HG03442 (cell line): Measurements from ENCODE around the gene BCAR3.
"Not testable (repeated sequence)": the region's sequence is repeated elsewhere in the genome, so short reads cannot be mapped to it uniquely, and the experiment has no call there.

Experiments
- ATAC-seq: cut with Tn5 transposase; IDR thresholded peaks from one replicate; pipeline ENCODE4 v1.9.1; 2021; ENCODE audit warnings: mild to moderate bottlenecking, moderate library complexity; ENCODE audit not compliant: unreplicated experiment

Gene BCAR3

DNA sequence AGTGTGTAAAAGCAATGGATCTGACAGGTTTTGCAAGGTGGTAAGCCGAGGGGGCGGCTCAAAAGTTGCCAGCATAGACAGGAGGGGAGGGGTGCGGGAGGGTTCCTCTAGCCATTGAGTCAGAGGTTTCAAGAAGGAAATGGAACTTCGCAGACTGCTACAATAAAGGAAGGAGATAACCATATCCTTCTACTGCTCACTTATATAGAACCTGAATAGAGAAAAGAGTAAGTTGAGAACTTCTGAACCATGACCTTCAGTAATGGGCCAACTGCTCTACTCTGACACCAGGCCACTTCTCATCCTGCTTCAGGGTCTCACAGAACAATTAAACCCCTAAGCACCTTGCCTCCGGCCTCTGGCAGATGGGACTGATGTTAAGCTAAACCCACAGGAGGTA, 26.3 kb upstream of the BCAR3 start:
- peak; percentile 61 for ATAC-seq

DNA sequence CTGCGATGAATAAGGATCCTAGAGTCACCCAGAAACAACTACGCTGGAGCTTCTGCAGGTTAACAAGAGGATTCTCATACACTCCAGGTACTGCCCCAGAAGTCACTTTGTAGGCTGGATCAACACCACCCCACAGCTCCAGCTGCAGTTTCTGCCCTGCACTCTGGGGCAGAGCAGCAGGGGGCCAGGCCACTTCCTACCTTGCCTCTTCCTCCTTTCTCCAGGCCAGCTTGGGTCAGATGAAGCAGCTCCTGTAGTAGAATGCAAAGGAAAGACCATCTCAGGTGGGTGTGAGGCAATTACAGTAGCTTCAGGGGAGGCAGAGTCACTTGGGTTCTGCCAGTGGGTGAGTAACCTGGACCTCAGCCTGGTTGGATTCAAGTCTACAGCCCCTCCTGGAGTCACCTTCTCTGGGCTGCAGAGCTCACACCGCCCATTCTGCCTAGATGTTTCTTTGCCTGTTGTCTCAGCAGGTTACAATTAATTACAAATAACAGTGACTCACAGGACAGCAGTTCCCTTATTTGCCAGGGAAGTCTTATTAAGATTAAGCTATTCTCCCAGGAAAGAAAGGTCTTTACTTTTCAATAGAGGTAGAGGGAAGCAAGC, 24.4 kb upstream of the BCAR3 start:
- no peak for ATAC-seq

- peak; percentile 39 for ATAC-seq
Measured at GRCh38 chr1:93704052-93704451, 22.4 kb upstream of the BCAR3 start.

DNA sequence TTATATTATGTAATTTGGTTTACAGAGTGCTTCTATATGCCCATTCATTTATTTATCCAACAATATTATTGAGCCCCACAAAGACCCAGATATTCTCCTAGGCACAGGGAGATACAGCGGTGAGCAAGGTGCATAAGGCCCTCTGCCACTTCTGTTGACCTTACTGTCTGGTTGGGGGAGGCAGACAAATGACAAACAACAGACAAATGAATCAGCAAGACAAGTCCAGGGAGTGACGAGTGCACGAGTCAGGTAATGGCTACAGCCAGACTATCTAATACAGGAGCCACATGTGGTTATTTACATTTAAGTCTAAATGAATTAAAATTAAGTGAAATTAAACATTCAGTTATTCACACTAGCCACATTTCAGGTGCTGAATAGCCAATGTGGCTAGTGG, 22.0 kb upstream of the BCAR3 start:
- ATAC-seq: no peak

GRCh38 chr1:93702828-93703183, 21.2 kb upstream of the BCAR3 start:
- ATAC-seq: no peak

DNA sequence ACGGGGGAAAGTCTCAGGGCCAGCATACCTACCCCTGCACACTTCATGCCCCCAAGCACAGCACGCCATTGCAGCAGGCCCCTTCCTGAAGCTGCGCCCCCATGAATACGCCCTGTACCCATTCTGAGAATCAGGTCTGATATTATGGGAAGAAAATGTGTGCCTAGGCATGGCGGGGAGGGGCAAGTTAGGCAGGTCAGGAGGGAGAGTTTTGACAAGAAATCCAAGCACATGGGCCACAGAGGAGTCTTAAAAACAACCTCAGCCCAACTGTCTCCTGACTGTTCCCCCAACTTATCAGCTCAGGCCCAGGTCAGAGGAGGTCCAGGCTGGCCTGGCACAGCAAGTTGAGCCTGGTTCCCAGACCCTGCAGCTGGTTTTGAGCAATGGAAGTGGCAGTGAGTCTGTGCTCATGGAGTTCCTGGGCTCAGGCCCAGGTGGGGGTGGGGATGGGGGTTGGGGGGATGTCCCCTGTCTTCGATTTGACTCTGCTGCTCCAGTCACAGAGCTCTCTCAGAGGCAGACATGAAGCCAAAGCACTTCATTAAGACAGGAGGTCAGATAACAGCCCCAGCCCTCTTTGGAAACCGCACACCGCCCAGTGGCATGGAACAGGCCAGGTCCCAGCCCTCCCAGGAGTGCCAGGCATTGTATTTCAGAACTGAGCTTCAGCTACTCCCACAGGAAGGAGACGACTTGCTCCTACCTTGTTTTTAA, 20.6 kb upstream of the BCAR3 start:
- peak; percentile 34 for ATAC-seq

- ATAC-seq: no peak
Measured at GRCh38 chr1:93701629-93702028, 20.0 kb upstream of the BCAR3 start.

- ATAC-seq: no peak
Measured at GRCh38 chr1:93700532-93701469, 19.2 kb upstream of the BCAR3 start.

GRCh38 chr1:93699503-93700168, 18.0 kb upstream of the BCAR3 start:
- ATAC-seq: no peak

GRCh38 chr1:93699049-93699384, 17.4 kb upstream of the BCAR3 start:
- no peak for ATAC-seq

GRCh38 chr1:93698329-93699048, 16.9 kb upstream of the BCAR3 start:
- ATAC-seq: no peak

GRCh38 chr1:93697566-93697965, 15.9 kb upstream of the BCAR3 start:
- ATAC-seq: not testable (repeated sequence)

DNA sequence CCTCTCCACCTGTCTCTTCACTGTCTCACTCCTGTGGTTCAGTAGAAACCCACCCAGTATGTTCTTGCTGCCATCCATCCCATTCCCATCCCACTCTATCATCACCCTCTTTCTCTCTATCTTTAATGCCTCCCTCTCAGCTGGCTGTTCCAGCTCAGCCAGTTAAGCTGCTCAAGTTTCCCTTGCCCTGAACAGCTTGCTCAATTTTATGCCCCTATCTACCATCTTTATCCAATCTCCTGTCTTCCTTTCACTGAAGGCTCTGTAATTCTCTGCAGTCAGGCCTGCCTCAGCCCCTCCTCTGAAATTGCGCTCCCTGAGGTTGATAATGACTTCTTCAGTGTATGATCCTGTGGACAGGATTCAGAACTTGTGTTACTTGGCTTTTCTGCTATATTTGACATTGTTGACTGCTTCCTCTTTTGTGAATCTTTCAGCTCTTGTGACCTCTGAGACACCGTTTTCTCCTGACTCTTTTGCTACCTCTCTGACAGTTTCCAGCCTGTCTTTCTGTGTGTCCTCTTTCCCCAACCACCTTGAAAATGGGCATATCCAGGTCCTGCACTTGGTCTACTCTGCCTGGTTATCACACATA, 13.9 kb upstream of the BCAR3 start:
- peak; percentile 32 for ATAC-seq

DNA sequence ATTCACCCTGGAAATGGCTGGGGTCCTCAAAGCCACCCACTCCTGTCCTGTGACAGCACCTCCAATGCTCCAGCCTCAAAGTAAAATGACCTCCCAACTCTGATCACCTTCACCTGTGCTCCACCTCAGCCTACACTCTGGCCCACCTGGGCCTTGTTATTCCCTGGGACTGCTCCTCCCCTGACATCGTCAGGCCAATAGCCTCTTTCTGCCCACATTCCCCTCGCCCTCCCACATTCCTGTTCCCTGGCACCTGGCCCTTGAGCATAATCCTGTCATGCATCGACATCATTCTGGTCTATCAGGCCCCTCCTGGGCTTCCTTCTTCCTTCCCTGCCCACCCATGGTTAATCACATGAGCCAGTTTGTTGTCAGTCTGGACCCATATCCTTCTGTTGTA, 13.2 kb upstream of the BCAR3 start:
- ATAC-seq: no peak

DNA sequence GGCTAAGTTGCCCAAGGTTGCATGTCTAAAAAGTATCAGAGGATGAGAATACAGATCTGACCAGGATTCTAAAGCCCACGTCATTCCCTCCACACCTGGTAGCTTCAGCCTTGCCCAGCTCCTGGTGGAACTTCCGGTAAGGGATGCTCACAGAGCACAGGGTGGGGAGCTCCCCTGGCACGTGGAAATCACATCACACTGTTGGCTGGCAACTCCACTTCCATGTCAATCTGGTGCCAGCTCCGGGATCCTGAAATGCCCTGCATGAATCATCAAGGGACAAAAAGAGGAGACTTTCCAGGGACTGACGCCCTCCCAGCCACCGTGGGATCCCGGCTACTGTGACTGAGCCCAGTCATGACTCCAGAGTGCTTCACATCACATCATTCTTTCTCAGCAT, 12.4 kb upstream of the BCAR3 start:
- ATAC-seq: no peak

DNA sequence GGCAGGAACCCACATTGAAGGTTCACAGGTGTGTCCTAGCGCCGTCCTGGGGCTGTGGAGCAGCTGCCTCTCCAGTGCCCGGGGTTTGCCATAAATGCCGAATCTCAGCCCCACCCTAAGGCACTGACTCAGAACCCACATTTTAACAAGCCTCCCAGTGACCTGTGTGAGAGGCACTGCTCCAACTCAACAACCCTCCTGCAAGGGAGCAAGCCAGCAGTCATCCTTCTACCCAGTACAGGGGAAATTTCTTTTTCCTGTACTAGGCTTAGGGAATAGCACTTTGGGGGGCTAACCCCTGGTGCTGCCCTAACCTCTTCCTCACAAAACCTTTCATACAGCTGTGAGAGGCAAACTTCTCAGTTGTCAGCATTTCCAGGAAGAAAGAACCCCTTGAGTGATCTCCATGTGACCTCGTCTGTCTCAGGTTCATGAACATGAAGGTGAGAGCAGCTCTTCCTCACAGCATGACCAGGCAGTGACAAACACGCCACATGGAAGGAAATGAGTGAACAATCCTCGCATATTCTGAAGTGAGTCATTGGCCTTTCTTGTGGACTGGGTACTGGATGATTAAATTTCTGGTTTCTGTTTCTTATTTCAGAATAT, 11.4 kb upstream of the BCAR3 start:
- peak; percentile 84 for ATAC-seq

- ATAC-seq: no peak
Measured at GRCh38 chr1:93692451-93692861, 10.8 kb upstream of the BCAR3 start.

DNA sequence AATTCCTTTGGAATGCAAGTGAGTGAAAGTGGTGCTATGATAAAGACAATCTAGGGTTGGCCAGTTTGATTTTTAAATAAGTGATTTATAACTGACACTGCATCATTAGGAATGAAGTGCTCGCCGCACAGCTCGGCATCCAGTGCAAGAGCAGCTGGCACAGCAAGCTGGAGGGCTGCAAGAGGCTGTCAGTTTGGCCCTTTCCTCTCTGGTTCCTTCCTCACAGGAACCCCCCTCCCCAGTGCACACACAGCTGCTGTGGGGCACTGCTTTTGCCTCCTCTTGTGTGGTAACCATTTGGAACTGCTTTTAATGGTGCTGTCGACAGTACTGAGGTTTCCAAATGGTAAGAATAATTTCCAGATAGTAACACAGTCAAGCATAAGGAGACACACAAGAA, 10.4 kb upstream of the BCAR3 start:
- no peak for ATAC-seq

DNA sequence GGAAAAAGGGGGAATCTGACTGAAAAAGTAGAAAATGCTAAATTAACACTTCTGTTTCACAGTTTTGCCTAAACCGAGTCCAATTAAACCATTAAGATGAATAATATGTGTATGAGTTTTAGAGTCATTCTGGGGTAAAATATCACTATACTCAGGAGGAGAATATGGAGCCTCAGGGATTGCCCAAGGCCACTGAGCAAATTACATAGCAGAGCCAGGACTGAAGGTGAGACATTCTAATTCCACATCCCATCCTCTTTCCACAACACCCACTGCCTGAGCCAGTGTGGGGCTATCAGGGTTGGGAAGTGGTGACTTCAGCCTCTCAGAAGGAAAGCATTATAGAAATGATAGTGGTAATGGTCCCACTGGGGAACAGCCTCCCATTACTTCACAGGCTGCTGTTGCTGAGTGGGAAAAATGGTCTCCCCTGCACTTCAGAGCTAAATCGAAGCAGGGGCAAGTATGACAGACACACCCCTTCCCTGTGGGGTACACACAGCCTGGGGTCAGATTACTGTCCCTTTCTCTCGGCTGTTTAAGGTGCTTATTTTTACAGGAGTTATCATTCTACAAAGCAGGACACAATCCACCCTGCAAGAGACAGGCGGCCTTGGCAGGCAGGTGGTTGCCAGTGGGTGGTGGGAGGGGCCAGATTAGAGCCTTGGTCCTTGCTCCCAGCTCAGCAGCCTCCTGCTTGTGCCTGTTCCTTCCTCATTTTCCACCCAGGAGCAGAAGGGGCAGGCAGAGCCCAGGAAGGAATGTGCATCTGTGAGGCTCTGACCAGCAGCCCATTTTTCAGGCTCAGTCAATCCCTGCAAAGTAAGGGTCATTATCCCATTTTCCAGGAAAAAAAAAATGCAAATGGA, 9.5 kb upstream of the BCAR3 start:
- ATAC-seq: no peak
